ENCODE results near the gene CCDC68. TPM values are rescaled to one million over a fixed set of nuclear protein-coding genes. Genes with fewer than 3 reads are reported as not detected.

Gene CCDC68
- total and polyA plus RNA-seq, 7 donors: 1.0 to 2.0 (median 1.6) TPM

DNA sequence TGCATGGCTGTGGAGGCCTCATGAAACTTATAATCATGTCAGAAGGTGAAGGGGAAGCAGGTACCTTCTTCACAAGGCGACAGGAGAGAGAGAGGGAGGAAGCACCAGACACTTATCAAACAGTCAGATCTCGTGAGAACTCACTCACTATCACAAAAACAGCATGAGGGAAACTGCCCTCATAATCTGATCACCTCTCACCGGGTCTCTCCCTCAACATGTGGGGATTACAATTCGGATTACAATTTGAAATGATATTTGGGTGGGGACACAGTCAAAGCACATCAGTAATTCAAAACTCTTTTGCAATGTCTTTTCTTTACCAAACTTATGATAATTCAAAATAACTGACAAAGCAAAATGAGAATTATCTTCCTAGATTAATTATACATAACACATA lies 8.5 kb upstream of the CCDC68 start:
- Histone ChIP-seq H3K4me1 (no peaks in the 10 kb centered on the region), H3K27me3 (ENCODE audit: insufficient read depth in 3 of 3, low read length in 2 of 3) (peaks cover 0 to 1% (median 0%) of the 10 kb centered on the region in 3 donors), H3K27ac (no peak overlapping the region), H3K4me3 (no peak overlapping the region), H3K9me3 (no peaks in the 10 kb centered on the region), H3K36me3 (ENCODE audit: insufficient read depth in 1 of 2, low read depth in 1 of 2) (no peaks in the 10 kb centered on the region)
- DNase-seq (no peak), ATAC-seq (no peak)
- intact Hi-C loops (cut with DNase I): no loop called here
- TF ChIP-seq CTCF (IDR thresholded peaks at IDR 0.05): no peak
- WGBS, 3 donors: 73 to 77% (median 74%) methylated on average over 4 of the region's 4 CpGs

DNA sequence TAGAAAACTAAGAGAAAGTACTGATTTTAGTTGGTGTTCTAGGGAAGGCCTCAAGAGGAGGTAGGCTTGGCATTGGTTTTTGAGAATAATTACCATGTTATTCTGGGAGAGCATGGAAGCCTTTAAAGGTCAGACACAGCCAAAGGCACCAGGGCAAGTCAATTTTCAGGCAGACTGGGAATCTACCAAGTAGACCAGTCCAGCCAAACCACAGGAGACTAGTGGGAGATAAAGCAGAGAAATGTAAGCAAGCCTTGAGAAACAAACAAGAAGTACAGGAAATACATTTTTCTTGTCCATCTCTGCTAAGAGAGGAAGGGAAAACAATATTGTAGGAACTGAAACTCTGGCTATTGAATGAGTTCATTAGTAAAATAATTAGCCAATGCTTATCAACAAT lies 5.5 kb upstream of the CCDC68 start:
- Histone ChIP-seq H3K36me3 (ENCODE audit: insufficient read depth in 1 of 2, low read depth in 1 of 2) (no peaks in the 10 kb centered on the region), H3K27me3 (ENCODE audit: insufficient read depth in 3 of 3, low read length in 2 of 3) (peaks cover 0 to 6% (median 1%) of the 10 kb centered on the region in 3 donors), H3K27ac (no peak overlapping the region), H3K9me3 (no peaks in the 10 kb centered on the region), H3K4me3 (no peak overlapping the region), H3K4me1 (no peaks in the 10 kb centered on the region)
- TF ChIP-seq CTCF (IDR thresholded peaks at IDR 0.05): no peak
- ATAC-seq (no peak), DNase-seq (no peak)
- intact Hi-C loops (cut with DNase I): no loop called here

GRCh38 chr18:54962919-54963645 lies 3.8 kb upstream of the CCDC68 start:
- no peak for DNase-seq
- intact Hi-C loops (cut with DNase I): no loop called here
- Histone ChIP-seq H3K36me3 (ENCODE audit: insufficient read depth in 1 of 2, low read depth in 1 of 2) (no peaks in the 10 kb centered on the region), H3K4me3 (no peak overlapping the region), H3K9me3 (no peaks in the 10 kb centered on the region), H3K27me3 (ENCODE audit: insufficient read depth in 3 of 3, low read length in 2 of 3) (peaks cover 0 to 12% (median 8%) of the 10 kb centered on the region in 3 donors), H3K4me1 (no peaks in the 10 kb centered on the region), H3K27ac (no peak overlapping the region)
- no peak for ATAC-seq
- TF ChIP-seq CTCF (IDR thresholded peaks at IDR 0.05): no peak
- 72 to 83% (median 78%) methylated on average over 9 of the region's 9 CpGs for WGBS, 3 donors

DNA sequence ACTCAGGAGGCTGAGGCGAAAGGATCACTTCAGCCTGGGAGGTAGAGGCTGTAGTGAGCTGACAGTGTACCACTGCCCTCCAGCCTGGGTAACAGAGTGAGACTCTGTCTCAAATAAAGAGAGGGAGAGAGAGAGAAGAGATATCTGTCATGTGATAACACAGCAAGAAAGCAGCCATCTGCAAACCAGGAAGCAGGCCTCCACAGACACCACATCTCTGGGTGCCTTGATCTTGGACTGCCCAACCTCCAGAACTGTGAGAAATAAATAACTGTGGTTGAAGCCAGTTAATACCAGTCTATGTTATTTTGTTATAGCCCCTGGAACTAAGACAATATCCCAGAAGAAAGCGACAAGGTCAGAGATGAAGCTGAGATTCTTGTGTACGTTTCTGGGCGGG lies 2.6 kb upstream of the CCDC68 start:
- WGBS, 3 donors: 88 to 96% (median 93%) methylated on average over 3 to 4 of the region's 4 CpGs
- no peak for ATAC-seq
- TF ChIP-seq CTCF (IDR thresholded peaks at IDR 0.05): no peak

GRCh38 chr18:54961016-54961423 lies 1.8 kb upstream of the CCDC68 start:
- no peak overlapping the region for H3K27ac ChIP-seq
- no peak overlapping the region for H3K4me3 ChIP-seq
- DNase-seq (no peak), ATAC-seq (no peak)
- H3K9me3 ChIP-seq: no peaks in the 10 kb centered on the region
- WGBS, 3 donors: 47 to 48% (median 47%) methylated on average over 2 of the region's 2 CpGs
- no peaks in the 10 kb centered on the region for H3K36me3 ChIP-seq (ENCODE audit: insufficient read depth in 1 of 2, low read depth in 1 of 2)
- no peak for TF ChIP-seq CTCF (IDR thresholded peaks at IDR 0.05)
- intact Hi-C loops (cut with DNase I): no loop called here
- H3K4me1 ChIP-seq: no peaks in the 10 kb centered on the region
- peaks cover 0 to 12% (median 9%) of the 10 kb centered on the region in 3 donors for H3K27me3 ChIP-seq (ENCODE audit: insufficient read depth in 3 of 3, low read length in 2 of 3)

More for the DNA sequence above, 2.6 kb upstream of the CCDC68 start:
- H3K9me3 ChIP-seq: no peaks in the 10 kb centered on the region
- H3K27ac ChIP-seq: no peak overlapping the region
- no peaks in the 10 kb centered on the region for H3K36me3 ChIP-seq (ENCODE audit: insufficient read depth in 1 of 2, low read depth in 1 of 2)
- intact Hi-C loops (cut with DNase I): no loop called here
- DNase-seq: no peak
- H3K4me1 ChIP-seq: no peaks in the 10 kb centered on the region
- peaks cover 0 to 12% (median 9%) of the 10 kb centered on the region in 3 donors for H3K27me3 ChIP-seq (ENCODE audit: insufficient read depth in 3 of 3, low read length in 2 of 3)
- H3K4me3 ChIP-seq: no peak overlapping the region

Data from psoas muscle (tissue), 8 donors.